ENCODE data around the gene UBE2L5.

The UBE2L5 gene

DNA sequence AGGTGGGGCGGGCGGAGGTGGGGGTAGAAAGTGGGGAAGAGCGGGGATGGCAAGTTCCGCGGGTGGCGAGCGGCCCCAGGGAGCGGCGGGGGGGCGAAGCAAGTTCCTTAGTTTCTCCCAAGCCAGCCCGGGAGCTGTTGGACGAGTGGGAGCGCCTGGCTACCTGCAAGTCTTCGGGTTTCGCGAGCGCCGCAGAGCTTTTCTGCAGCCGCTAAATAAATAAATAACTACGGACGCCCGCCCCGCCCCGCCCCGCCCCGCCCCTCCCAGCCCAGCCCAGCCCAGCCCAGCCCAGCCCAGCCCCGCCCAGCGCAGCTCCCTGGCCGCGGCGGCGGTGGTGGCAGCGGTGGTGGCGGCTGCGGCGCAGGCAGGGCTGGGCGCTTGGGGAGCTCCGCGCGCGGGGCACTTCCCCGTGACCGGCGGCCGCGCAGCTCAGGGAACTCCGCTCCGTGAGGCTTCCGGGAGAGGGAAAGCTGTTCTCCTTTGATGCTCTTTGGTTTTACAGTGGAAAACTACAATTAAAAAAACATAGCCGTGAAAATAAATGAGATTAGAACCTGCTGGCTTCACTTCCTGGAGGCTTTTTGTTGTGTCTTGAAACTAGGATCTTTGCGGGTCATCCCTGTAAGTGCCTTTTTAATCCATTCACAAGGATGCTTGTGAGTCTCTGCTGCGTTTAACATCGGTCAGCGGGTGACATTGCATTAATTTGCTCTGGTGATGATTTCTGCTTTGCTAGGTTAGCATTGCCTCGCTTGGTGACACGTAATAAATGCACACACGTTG lies at the start of gene UBE2L5:
Gene UBE2L5, plus strand, starts transcription at position 440 of the 786 bp plus-strand sequence. CDS start 5,498 bp downstream, outside the sequence.
- DNase-seq = peak in 54 of 56 donors; percentile 17 to 85 (median 62)

DNA sequence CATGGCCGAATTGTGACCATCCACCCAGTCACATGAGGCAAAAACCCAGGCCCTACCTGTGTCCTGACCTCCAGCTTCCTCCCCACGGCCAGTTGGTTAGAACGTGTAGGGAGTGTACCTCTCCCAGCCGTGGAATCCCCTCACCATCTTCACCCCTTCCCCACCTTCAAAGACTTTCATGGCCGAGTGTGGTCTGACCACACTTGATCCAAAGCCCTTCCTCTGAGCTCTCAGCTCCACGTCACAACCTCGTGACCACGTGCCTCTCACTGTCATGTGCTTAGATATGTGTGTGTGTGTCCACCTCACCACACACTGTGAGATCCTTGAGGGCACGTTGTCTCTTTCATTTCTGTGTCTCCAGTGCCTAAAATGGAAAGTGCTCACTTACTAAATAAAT lies 48.6 kb upstream of the UBE2L5 start:
- no peak for DNase-seq

DNA sequence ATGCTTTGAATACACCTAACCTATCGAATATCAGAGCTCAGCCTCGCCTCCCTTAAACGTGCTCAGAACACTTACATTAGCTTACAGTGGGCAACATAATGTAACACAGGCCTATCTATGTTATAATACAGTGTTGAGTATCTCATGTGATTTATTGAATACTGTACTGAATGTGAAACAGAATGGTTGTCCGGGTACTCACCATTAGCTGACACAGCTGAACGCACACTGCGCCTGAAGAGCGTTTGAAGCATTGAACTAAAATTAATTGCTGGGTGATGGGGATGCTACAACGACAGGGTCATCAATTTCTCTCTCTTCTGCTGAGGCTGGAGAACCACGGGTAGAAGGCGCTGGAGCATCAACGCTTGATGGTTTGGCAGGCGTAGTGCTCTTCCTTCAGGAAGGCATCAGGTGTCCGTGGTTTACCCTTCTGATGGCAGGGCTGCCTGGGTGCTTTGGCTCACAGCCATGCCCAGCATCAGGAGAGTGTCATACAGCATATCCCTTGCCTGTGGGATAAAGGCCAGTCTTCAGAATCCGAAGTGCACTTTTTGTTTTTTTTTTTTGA lies 46.9 kb upstream of the UBE2L5 start:
- no peak for DNase-seq

DNA sequence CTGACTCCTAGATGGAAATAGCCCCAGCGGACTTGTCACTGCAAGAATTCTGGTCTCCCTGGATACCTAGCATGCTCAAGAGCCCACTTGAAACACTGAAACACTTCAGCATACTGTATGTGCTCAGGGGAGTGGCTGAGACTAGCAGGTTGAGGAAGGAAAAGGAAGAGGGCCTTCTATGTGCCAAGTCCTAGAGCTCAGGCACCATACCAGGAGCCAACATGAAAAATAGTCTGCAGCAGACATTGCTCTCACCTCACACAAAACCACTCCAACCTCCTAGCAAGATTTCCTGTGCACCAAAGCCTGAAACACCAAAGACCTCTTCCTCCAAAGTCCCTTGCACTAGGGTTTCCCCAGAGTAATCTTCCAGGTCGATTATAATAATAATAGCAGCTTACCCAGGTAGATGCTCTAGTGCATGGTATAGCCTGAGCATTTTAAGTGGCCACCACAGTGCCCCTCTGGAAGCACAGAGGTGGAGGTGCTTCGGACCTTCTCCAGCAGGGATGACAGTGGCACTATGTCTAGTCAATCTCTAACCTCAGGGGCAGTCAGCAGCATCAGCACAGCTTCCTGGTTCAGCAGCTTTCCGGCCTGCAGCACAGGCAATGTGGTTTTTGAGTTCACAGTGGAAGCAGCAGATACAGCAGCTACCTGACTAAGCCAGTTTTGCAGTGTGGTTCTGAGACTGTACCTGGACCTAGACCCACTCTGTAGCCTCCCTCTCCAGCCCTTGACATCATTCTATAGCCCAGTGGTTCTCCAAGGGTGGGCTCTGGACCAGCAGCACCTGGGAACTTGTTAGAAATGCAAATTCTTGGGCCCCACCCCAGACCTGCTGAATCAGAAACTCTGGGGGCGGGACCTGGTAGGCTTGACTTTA lies 45.6 kb upstream of the UBE2L5 start:
- no peak for DNase-seq

DNA sequence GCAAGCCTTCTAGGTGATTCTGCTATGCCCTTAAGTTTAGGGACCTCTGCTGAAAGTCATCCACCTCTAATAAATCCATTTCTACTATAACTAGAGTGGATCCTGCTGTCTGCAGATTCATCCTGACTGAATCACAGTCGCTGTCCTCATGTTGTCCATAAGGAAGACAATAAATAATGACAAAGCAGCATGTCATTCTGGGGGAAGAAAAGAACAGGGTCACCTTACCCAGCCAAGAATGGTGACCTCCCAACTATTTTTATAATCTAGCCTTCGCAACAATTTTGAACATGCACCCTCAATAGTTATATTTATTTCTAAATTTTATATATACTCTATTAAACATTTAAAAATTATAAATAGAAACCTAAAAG lies 45.0 kb upstream of the UBE2L5 start:
- no peak for DNase-seq

DNA sequence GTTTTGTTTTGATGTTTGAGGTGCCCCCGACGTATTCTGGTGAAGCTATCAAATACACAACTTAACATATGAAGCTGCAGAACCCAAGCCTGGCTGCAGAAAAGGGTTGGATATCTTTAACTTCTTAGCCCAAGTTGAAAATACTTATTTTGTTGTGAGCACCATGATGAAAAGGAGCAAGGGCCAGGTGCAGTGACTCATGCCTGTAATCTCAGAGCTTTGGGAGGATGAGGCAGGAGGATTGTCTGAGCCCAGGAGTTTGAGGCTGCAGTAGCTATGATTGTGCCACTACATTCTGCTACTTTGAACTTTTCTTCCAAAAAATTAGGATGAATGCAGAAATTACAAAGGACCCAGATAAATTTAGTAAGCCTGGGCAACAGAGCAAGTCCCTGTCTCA lies 44.1 kb upstream of the UBE2L5 start:
- DNase-seq = no peak

DNA sequence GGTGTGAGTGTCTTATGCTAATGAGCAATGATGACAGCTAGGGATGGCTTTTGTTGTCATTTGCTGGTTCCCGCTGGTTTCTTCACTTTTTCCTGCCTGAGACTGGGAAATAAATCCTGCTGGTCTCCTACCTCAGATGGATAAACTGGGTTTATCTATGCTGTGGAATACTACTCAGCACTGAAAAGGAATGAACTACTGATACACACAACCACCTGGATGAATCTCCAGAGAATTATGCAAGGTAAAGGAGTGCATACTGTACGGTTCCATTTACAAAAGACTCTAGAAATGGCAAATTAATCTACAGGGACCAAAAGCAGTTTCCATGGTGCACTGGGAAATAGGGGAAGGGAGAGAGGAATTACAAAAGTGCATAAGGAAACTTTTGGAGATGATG lies 41.2 kb upstream of the UBE2L5 start:
- no peak for DNase-seq

DNA sequence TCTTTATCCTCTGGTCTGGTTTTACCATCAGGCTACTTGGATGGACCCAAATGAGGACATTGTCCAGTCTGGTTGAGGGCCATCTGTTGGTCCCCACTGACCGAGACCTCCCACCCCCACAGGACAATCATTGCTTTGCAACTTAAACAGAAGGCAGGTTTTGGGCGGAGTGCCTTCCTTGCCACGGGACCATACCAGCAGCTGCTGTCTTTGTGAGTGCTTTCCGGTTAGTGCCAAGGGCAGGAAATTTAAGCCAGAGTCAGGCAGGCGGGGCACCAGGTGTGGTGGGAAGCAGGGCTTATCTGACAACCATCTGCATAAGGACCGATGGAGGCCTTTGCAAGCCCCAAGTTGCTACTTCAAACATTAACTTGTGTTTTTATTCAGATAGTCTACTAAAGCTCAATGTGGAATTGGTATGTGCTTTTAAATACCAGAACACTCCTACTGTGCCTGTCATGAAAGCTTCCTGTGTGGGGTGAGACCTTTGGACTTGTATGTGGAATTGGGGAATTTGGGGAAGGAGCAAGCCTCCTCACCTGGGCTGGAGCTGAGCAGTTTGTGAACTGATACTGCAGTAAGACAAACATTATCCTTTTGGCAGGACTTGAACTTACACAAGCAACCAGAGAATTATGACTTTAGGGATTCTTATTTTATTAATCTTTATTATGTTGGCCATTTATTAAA lies 39.3 kb upstream of the UBE2L5 start:
- no peak for DNase-seq

DNA sequence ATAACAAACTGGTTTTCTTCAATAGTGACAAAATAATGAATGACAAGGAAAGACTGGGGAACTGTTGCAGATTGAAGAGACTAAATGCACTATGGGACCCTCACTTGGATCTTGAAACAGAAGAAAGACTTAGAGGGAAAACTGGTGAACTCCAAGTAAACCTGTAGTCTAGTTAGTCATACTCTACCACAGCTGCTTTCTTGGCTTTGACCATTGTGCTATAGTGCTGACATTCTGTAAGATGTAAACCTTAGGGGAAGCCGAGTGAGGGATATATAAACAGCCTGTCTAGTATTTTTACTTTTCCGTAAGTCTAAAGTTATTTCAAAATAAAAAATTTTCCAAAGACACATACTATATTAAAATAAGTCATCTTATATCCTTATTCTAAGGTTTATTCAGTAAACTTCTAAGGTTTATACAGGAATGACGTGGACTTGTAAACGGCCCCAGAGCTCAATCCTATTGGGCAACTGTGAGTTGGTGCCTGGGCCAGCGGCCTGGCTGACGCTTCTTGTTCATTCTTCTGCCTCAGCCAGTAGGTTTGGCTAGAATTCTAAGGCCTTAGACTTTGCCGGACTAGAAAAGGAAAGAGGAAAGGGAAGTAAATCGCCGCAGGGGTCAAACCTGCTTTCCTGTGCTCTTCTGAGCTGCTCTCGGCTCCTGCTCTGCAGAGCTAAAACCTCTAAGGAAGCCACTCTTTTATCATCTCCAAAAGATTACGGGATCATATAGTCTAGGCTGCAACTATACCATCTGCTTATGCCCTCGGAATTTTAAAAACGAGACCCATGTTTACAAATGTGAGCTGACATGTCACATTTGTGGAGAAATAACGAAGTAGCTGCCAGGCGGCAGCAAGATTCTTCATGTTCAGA lies 33.6 kb upstream of the UBE2L5 start:
- no peak for DNase-seq

DNA sequence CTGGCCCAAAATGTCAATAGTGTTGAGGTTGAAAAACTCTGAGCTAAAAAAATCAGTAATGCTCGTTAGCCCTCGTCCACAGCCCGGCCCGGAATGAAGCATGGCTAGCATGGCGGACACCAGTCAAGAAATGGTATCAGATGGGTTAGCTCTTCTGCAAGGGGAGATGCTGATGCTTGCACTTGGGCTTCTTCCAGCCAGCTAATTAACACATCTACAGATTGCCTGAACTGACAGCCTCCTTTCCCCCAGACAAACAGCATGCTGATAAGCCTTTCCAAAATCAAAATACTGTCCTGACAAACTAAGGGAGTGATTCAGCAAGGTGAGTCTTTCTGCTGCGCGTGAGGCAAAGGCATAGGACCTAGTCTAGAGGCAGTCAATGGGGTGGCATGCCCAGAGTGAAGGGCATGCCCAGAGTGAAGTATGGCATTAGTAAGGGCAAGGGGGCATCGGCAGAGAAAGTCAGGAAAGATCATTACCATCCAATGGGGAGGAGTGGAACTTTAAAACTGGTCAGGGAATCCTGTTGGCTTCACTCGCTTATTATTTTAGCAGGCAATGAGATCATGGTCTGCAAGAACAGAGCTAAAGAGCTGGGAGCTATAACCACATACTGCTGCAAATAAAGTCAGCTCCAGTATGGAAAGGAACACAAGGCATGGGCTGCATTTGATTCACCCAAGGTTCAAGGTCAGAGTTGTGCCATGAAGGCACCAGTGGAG lies 30.2 kb upstream of the UBE2L5 start:
- DNase-seq = no peak

DNA sequence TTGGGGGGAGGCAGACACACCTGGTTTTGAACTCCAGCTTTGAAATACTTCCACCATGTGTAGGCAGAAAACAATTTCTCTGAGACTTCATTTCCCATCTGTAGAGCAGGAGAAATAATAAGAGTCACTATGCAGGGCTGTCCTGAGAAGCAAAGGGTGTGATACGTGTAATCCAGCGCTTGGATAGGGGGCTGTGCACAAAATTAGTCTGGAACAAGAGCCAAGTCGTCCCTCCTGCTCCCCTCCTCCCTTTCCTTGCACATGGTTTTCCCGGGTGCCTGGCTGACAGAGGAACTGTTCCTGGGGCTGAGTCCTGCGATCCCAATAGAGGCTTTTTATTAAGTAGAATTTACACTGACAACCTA lies 29.6 kb upstream of the UBE2L5 start:
- no peak for DNase-seq

DNA sequence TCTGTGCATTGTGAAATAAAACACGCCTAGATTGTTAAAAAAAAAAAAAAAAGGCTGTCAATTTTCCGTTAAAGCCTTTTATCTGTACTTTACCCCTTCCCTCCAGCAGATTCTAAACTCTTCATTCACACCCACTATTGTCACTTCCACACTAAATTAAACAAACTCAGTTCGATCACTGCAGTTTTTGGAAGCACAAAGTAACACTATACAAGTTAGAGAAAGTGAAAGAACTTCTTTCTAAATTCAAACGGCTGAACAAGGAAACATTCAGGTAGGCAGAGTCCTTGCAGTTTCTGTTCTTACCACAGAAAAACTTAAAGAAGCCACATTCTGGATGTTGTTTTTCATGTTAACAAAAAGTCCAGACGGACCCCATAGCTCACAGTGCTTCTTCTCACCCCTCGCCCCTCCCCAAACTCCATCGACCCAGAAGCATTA lies 27.5 kb upstream of the UBE2L5 start:
- DNase-seq = no peak

DNA sequence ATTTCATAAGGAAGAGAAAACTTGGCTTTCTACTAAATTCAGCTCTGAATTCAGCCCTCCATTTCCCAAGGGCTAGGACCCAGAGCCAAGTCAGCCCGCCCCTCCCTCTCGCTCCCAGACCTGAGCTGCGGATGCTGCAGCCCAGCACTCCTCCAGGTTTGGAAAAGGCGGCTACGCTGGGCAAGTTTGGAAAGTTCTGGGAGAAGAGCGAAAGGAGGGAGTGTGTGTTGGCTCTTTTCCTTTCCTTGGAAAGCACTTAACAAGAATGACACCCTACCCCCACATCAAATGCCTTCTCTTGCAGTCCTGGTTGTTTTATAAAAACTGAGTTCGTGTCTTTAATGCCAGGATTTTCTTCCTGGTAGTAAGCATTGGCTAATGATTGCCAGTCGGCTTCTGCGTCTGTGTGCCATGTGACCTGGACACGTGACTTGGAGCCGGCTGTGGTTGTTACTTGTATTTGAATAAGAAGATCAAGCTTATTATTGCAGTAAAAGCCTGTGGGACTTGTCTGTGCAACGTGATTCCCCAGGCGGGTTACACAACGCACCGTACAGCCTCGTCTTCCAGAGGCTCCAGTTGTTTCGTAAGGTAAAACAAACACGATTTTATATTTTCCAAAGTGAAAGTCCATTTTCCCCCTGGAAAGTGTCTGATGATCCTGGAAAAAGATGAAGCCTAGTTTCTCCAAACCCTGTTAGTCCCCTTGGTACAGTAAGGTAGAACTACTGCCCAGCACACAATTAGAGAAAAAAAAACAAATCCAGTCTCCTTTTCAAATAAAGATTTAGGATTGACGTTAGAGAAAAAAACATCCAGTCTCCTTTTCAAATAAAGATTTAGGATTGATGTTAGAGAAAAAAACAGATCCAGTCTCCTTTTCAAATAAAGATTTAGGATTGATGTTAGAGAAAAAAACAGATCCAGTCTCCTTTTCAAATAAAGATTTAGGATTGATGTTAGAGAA lies 26.8 kb upstream of the UBE2L5 start:
- DNase-seq = peak in 55 of 56 donors; percentile 51 to 96 (median 82)

DNA sequence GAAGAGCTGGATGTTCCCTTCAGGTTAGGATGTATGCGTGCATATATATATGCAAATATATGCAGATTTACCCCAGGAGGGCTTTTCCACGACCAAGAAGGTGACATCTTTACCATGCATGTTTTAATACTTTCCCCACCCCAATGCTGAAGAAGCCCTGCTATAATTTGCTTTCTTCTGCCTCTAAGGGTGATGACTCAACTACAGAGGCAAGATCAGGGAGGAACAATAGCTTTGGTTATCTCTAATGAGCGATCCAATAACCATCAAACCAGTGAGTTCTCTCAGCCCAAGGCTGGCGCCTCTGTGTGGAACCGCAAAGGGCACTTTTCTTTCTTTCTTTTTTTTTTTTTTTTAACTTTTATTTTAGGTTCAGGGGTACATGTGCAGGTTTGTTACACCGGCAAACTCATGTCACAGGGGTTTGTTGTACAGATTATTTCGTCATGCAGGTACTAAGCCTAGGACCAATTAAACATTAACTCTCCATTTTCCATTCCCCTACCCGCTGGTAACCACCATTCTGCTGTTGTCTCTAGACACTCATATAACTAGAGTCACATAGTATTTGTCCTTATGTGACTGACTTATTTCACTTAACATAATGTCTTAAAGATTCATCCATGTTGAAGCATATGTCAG lies 25.7 kb upstream of the UBE2L5 start:
- DNase-seq = peak in 1 of 56 donors; percentile 5

DNA sequence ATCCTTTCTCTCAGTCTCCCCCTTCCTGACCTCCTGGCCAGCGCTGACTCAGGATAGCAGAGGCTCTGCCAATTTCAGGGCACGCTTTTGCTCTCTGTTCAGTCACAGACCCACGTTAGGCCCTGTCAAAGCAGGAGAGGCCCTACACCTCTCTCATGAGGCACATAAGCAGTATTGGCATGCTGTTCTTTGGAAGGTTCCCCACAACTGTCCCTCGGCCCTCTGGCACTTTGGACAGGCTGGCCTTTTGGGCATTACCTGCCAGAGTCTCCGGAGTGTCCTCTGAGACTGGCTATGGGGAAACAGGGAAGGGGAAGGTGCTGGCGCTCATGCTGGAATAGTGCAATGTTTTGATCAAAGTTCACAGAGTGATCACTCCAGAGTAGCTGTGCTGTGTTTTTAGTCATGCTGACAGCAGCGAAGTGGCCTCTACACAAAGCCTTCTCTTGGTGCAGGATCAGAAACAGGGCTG lies 23.7 kb upstream of the UBE2L5 start:
- DNase-seq = peak in 1 of 56 donors; percentile 12

DNA sequence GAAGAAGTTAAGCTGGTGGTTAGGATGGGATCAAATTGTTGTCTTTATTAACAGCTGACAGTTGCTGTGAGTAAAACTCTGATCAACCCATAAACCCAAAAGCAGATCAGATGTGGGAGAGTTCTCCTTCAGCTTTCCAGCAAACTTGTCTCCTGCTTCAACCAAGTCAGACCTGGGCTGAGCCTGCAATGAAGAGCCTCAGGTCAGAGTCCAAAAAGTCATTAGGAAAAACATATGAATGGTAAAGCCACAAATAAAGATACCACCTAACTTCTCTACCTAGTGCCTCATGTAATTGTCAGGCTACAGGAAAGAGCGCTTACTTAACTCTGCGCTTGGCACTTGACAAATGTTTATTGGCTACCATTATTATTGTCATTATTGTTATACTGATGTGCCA lies 21.9 kb upstream of the UBE2L5 start:
- no peak for DNase-seq

DNA sequence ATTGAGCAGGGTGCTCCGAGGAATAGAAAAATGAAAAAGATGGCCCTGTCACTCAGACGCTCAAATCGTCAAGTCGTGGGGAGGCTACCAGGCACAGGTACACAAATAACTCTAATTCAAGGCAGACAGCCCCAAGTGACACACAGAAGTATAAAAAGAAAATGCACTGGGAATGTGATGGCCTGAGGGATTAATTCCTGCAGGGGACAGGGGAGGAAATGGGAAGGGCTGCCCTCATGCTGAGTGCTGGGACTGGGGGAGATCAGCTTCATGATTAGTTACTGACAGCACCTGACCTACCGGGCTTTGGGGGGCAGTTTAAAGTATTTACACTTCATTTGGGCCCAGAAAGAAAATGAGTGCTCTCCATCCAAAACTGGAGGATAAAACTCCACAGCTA lies 20.9 kb upstream of the UBE2L5 start:
- DNase-seq = no peak

DNA sequence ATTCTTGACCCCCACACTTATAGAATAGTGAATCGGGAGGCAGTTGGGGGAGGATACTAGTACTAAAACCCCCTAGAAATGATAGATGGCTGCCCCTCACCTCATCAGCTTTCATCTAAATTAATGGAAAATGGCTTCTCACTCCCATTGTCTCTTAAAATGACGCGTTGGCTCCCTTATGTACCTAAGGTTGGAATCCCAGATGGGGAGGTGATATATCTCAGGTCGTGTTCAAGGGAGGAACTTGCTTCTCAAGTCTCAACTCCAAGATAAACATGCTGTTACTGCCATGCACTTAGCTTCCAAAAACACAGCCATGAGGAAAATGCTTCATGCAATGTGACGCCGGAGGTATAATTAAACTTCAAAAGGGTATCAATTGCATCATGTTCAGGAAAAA lies 18.8 kb upstream of the UBE2L5 start:
- DNase-seq = no peak
